IPS-18c (cell line): Measurements from ENCODE around the gene HNF4A.

Experiments used
- H3K4me3 ChIP-seq: 2 replicates; pipeline ENCODE4 v1.7.0; 2013; ENCODE audit warnings: low read depth, mild to moderate bottlenecking, low read length, moderate library complexity; ENCODE audit not compliant: insufficient read depth
- H3K9me3 ChIP-seq: one replicate; pipeline ENCODE4 v1.6.1; 2013; ENCODE audit warnings: mild to moderate bottlenecking, low read length, moderate library complexity; ENCODE audit not compliant: control insufficient read depth, insufficient read depth

Gene HNF4A

GRCh38 chr20:44411020-44411756, 55.7 kb downstream of the HNF4A start:
- no peaks in the 10 kb centered on the region for H3K9me3 ChIP-seq
- no peak overlapping the region for H3K4me3 ChIP-seq

GRCh38 chr20:44411757-44412401, 56.4 kb downstream of the HNF4A start:
- Histone ChIP-seq H3K4me3 (no peak overlapping the region), H3K9me3 (no peaks in the 10 kb centered on the region)

- Histone ChIP-seq H3K4me3 (no peak overlapping the region), H3K9me3 (no peaks in the 10 kb centered on the region)
These were observed 57.1 kb downstream of the HNF4A start for GRCh38 chr20:44412402-44413144.

GRCh38 chr20:44413575-44414345, 58.3 kb downstream of the HNF4A start:
- no peak overlapping the region for H3K4me3 ChIP-seq
- no peaks in the 10 kb centered on the region for H3K9me3 ChIP-seq

GRCh38 chr20:44414346-44414714, 58.8 kb downstream of the HNF4A start:
- no peaks in the 10 kb centered on the region for H3K9me3 ChIP-seq
- no peak overlapping the region for H3K4me3 ChIP-seq

GRCh38 chr20:44414808-44415207, 59.3 kb downstream of the HNF4A start:
- Histone ChIP-seq H3K4me3 (no peak overlapping the region), H3K9me3 (no peaks in the 10 kb centered on the region)

GRCh38 chr20:44415833-44416715, 60.6 kb downstream of the HNF4A start:
- Histone ChIP-seq H3K4me3 (no peak overlapping the region), H3K9me3 (no peaks in the 10 kb centered on the region)

GRCh38 chr20:44418069-44418905, 62.8 kb downstream of the HNF4A start:
- no peak overlapping the region for H3K4me3 ChIP-seq
- no peaks in the 10 kb centered on the region for H3K9me3 ChIP-seq

- H3K9me3 ChIP-seq = no peaks in the 10 kb centered on the region
- no peak overlapping the region for H3K4me3 ChIP-seq
These were observed 63.8 kb downstream of the HNF4A start for GRCh38 chr20:44419131-44419844.

- Histone ChIP-seq H3K9me3 (no peaks in the 10 kb centered on the region), H3K4me3 (no peak overlapping the region)
These were observed 65.0 kb downstream of the HNF4A start for GRCh38 chr20:44420497-44420896.

- no peaks in the 10 kb centered on the region for H3K9me3 ChIP-seq
These were observed 66.6 kb downstream of the HNF4A start for GRCh38 chr20:44422083-44422482.

GRCh38 chr20:44423480-44423879, 68.0 kb downstream of the HNF4A start:
- no peak overlapping the region for H3K4me3 ChIP-seq
- H3K9me3 ChIP-seq = no peaks in the 10 kb centered on the region

More at GRCh38 chr20:44422083-44422482, 66.6 kb downstream of the HNF4A start:
- H3K4me3 ChIP-seq = no peak overlapping the region

- Histone ChIP-seq H3K4me3 (no peak overlapping the region), H3K9me3 (no peaks in the 10 kb centered on the region)
These were observed 68.6 kb downstream of the HNF4A start for GRCh38 chr20:44424039-44424495.

- Histone ChIP-seq H3K9me3 (no peaks in the 10 kb centered on the region), H3K4me3 (no peak overlapping the region)
These were observed 70.4 kb downstream of the HNF4A start for GRCh38 chr20:44425923-44426322.
